Eye (tissue), 1 donor: ENCODE data around the gene SLC25A26.

ENCODE experiments used
- DNase-seq: peaks from one replicate; pipeline ENCODE4 v3.0.0-alpha.2; 2015

SLC25A26 gene

DNA sequence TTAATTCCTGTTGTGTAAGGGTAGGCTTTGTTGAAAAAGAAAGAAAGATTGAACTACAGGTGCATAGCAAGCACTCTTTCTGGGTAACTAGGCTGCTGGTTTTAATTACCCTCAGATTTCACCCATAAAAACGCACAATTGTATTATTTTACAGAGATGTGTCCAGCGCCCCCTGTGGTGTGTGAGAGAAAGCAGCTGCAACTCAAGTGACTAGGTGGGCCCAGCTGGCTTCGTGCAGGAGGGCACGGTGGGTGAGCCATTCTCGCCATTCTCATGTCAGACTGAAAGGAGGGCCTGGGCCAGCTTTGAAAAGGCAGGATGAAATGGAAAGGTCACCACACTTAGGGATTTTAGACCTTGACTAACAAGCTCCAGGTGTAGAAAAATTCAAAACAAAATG, 157.5 kb downstream of the SLC25A26 start:
- DNase-seq: peak; percentile 59

- DNase-seq: no peak
These were observed 158.8 kb downstream of the SLC25A26 start for GRCh38 chr3:66379565-66379964.

GRCh38 chr3:66380200-66380932, 159.6 kb downstream of the SLC25A26 start:
- DNase-seq: no peak

DNA sequence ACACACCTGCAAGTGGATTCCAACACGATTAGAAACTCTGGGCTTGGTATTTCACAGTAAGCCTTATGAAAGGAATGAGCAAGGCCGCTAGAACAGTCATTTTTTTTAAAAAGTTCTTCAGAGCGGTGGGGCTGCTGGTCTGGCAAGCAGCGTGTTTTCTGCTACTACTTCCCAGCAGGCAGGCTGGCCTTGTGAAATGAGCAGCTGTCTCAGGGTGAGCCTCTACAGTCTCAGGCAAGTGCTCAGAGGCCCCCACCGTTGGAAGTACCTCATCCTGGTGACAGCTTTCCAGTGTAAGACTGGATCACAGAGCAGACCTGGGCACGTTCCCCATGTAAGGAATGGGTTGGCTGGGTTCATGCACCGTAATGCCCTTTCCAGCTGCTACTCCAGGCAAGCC, 160.8 kb downstream of the SLC25A26 start:
- no peak for DNase-seq

GRCh38 chr3:66382142-66382541, 161.3 kb downstream of the SLC25A26 start:
- no peak for DNase-seq

DNA sequence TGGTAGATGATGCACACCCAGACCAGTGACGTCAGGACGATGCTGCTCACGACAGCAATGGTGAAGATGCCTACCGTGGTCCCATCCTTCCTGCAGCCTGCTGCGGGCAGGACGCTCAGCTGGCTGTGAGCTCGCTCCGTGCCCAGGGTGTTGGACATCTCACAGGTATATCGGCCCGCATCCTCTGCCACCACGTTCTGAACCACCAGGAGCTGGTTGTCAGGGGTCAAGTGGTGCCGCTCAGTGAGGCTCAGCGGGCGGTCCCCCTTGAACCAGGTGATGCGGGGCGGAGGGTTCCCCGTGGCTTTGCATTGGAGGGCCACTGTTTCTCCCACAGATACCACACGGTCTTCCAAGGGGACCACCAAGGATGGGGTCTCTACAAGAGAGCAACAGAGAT, 162.2 kb downstream of the SLC25A26 start:
- DNase-seq: no peak

GRCh38 chr3:66383998-66384745, 163.4 kb downstream of the SLC25A26 start:
- no peak for DNase-seq

GRCh38 chr3:66385066-66385465, 164.3 kb downstream of the SLC25A26 start:
- DNase-seq: no peak

DNA sequence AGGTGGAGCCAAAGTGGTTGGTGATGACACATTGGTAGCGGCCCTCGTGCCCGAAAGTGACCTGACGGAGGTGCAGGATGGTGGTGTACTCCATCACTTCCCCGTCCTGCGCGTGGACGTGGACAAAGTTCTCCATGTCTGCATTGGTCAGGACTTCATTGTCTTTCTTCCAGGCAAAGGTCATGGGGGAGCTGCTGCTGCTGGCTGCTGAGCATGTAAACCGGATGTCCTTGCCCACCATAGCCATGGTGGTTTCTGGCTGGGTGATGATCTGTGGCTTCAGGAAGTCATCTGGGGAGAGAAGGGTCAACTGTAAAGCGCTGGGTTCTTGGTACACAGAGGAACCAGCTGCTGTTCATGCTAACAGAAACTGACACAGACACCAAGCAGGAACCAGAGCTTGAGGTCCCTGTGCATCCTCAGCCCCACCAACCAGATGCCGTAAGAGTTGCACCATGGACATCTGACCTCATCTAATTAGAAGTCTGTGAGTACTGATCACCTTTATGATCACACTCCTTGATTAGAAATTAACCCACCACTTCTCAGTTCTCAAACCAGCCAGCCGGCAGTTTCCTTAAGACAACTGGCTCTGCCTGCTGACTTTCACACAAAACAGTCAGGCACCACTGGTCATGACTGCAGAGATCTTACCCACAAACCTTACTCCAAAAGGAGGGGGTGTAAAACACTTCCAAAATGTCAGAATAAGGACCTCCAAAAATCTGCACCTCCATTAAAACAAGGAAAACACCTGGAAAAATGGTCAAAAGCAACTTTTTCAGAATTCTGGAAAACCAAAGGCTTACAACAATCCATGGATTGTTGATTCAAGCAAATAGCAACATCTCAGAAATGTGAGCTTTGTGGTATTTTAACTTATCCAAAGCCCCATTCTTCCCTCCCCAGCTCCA, 165.5 kb downstream of the SLC25A26 start:
- no peak for DNase-seq

- no peak for DNase-seq
These were observed 166.3 kb downstream of the SLC25A26 start for GRCh38 chr3:66386925-66387650.

DNA sequence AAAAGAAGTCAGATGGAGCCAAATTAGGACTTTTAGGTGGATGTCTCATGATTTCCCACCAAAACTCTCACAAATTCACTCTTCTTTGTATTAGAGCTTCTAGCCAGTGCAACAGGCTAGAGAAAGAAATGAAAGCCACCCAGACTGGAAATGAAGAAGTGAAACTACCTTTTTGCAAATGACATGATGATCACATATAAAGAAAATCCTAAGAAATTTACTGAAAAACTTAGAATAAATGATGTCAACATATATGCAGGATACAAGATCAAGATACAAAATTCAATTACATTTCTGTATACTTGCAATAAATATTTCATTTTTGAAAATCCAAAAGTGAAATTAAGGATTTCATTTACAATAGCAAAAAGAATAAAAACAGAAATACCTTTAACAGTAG, 169.2 kb downstream of the SLC25A26 start:
- no peak for DNase-seq

GRCh38 chr3:66392512-66392911, 171.7 kb downstream of the SLC25A26 start:
- no peak for DNase-seq

DNA sequence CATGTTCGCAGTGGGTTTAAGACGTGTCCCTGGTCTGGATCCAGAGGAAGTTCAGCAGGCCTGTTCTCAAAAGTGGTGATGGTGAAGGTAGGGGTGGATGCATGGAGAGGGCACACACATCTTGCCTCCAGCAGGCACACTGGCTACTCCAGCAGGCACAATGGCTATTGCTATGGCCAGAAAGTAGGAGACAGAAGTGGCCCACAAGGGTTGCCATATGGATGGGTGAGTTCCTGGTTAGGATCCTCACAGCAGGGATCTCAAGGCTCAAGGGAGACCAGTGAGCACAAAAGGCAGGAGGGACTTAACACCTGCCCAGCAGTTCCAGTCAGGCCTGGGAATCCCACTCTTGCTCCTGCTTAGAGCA, 172.1 kb downstream of the SLC25A26 start:
- DNase-seq: no peak

DNA sequence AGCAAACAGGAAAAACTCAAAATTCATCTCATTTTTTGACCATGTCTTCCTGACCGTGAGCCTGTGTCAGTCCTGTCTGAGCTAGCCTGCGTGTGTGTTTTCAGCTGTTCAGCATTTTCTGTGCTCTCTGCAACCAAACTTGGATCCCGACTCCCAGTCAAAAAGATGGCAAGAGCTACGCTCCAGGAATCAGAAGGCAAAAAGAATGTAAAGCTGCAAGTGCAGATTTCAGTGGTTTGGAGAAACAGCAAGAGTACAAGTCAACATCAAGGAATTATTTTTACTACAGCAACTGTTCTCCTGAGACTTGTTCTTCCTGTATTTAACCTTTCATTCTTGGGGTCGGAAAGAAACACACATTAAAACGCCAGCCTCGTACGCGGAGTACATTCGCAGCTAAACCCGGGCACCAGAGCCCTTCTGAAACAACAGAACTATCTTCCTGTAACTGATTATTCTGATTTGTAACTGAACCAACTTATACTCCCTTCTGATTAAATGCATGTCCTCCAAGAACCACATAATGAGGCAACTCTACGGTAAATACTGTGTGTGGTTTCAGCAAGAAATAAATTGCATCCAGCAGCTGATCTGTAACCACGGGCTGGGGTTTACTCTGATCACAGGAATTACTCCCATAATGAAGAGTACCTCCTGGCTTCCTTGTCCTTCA, 172.7 kb downstream of the SLC25A26 start:
- DNase-seq: no peak

GRCh38 chr3:66394019-66394752, 173.4 kb downstream of the SLC25A26 start:
- no peak for DNase-seq

GRCh38 chr3:66394753-66395249, 174.0 kb downstream of the SLC25A26 start:
- no peak for DNase-seq

DNA sequence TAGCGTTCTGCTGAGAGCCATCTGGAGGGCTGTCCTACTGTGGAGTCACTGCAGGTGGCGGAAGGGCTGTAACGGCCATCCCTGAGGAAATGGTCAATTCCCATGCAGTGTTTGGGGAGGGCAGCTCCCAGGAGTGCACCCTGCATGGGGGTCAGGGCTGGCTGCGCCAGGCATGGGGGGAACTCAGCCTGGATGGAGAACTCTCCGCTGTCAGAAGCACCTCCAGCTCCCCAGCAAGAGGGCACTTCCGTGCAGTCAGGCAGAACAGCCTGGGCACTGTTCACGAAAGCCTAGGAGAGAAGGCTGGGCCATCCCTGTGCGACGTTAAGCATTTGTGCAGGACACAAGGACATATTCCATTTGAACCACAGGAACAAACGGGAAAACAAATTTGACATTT, 174.8 kb downstream of the SLC25A26 start:
- no peak for DNase-seq

DNA sequence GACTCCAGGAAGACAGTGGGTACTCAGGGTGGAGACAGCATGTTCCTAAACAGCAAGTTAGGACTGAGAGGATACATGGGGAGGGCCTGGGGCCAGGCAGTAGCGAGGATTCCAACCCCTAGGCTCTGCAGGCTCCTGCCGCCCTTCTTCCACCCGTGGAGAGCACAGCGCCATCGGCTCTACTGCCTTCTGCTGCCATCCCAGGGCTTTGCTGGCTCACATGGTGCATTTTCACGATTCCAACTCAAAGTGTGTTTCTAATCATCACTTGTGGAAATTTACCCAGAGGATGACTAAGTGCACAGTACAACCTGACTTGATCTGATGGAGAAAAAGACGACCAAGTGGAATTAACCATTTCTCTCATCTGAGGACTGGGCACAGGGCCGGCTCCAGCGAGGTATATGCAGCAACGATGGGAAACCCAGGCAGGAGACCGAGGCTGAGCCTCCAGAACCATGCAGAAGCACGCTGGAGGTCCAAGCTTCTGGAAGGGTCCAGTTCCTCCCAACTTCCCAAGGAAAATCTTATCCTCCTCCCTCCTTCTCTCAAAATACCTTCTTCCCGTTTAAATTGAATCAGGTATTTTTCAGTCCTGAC, 175.5 kb downstream of the SLC25A26 start:
- no peak for DNase-seq

DNA sequence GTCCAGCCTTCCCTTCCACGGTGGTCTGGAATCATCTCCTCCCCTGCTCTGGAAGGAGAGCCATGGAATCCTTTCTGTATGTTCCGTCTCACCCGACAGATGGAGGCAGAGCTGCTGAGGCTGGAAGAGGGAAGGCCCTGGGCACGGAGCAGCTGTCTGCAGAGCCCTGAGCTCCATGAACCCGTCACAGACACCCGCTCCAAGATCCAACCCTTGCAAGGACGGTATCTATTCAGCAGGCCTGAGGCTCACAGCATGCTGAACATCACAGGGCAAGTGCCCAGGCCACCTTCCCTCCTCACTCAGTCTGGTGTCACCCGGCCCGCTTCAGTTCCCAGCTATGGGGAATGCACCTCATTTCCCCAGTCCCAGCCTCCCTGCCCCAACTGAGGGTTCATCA, 176.1 kb downstream of the SLC25A26 start:
- no peak for DNase-seq

- no peak for DNase-seq
These were observed 176.9 kb downstream of the SLC25A26 start for GRCh38 chr3:66397745-66398144.
